Gastroesophageal sphincter (tissue), 4 donors: ENCODE results near the gene STING1. TPM values are rescaled to one million over a fixed set of nuclear protein-coding genes. Genes with fewer than 3 reads are reported as not detected.

Source experiments
- ATAC-seq: fragments of 150-250 bp; one replicate; pipeline ENCODE4 v1.9.1; 2016; ENCODE audit warnings: mild to moderate bottlenecking, moderate library complexity
- H3K27ac ChIP-seq, 4 donors: fragments of 200-600 bp; sonication (generic) in 3 of 4; 1 replicate in 3 of 4; 2 replicates in 1 of 4; pipeline ENCODE4 v1.5.1; 2016 to 2019
- H3K27me3 ChIP-seq: fragments of 200-600 bp; sonication (generic); one replicate; pipeline ENCODE4 v1.5.1; 2019
- H3K36me3 ChIP-seq, 2 donors: fragments of 200-600 bp; sonication (generic); one replicate each; pipeline ENCODE4 v1.5.1; 2019; ENCODE audit warnings: control low read depth in 1 of 2
- H3K4me1 ChIP-seq, 3 donors: fragments of 200-600 bp; sonication (generic); 1 replicate in 2 of 3; 2 replicates in 1 of 3; pipeline ENCODE4 v1.5.1; 2016 to 2019; ENCODE audit warnings: control low read depth in 2 of 3
- H3K4me3 ChIP-seq, 2 donors: fragments of 200-600 bp; sonication (generic); one replicate each; pipeline ENCODE4 v1.5.1; 2019; ENCODE audit warnings: mild to moderate bottlenecking in 1 of 2, moderate library complexity in 1 of 2
- H3K9me3 ChIP-seq, 3 donors: fragments of 200-600 bp; sonication (generic); one replicate each; pipeline ENCODE4 v1.5.1; 2017 to 2019; ENCODE audit warnings: control low read depth in 2 of 3
- CTCF ChIP-seq, 4 experiments: fragments of 200-600 bp in 2 of 4; fragments of 450-650 bp in 2 of 4; sonication (generic) in 1 of 4; IDR thresholded peaks; one replicate each; pipeline ENCODE4 v1.5.1; 2017 to 2019; ENCODE audit warnings: antibody characterized with exemption in 4 of 4, mild to moderate bottlenecking in 2 of 4, moderate library complexity in 2 of 4
- EP300 ChIP-seq: sonication (generic); formaldehyde crosslinking; IDR thresholded peaks from one replicate; pipeline ENCODE4 v1.6.1; 2017; ENCODE audit warnings: antibody characterized with exemption, mild to moderate bottlenecking
- POLR2A ChIP-seq, 2 donors: fragments of 450-650 bp; IDR thresholded peaks; one replicate each; pipeline ENCODE4 v1.6.1; 2017; ENCODE audit warnings: antibody characterized with exemption in 2 of 2, mild to moderate bottlenecking in 2 of 2, moderate library complexity in 1 of 2
- POLR2AphosphoS5 ChIP-seq: sonication (generic); formaldehyde crosslinking; IDR thresholded peaks from one replicate; pipeline ENCODE4 v1.6.1; 2017; ENCODE audit warnings: antibody characterized with exemption
- WGBS, 2 donors: methylation state at CpG; one replicate each; pipeline ENCODE4 v1.1.5; 2018; ENCODE audit warnings: low coverage in 1 of 2; 5-methylcytosine and 5-hydroxymethylcytosine counted together
- total RNA-seq, 4 donors: library from RNA; depleted of rRNA; stranded (reverse); fragments of >200 nt; gene quantifications; one replicate each; pipeline ENCODE4 v1.1.0, GENCODE V29; 2016

Gene STING1
- total RNA-seq, 4 donors from 2014 or later, result 36.3 to 63.7 (median 50.6) TPM

DNA sequence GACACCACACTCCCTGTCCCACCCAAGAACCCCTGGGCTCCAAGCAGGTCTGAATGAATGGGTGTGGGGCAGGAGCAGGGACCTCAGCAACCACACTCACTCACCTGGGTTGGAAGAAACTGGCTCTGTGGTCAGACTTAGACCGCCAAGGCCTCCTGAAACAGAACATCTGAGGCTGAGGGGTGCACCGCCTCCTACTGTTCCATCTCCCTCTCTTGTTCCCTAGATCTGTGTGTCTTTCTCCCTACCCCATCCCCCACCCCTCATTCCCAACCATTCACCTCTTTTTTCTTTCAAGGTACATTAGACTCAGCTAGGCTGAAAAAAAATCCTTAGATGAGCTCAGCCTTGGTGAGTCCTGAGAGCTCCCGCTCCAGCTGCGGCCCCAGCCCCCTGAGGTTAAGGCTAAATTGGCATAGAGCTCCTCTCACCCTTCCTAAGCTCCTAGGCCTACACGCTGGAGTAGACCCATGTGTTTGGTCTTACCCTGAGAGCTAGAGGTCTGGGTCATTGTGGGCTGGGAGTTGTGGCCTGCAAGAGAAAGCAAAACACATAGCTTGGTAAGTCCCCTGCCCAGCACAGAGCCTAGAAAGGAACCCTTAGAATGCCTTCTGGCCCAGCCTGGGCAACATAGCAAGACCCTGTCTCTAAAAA lies 24.8 kb downstream of the STING1 start:
- WGBS, 2 donors, result 96% methylated on average over 4 of the region's 5 CpGs
- Histone ChIP-seq H3K4me3 (no peak overlapping the region), H3K27ac (no peak overlapping the region), H3K36me3 (no peaks in the 10 kb centered on the region), H3K27me3 (no peaks in the 10 kb centered on the region), H3K4me1 (no peaks in the 10 kb centered on the region), H3K9me3 (no peaks in the 10 kb centered on the region)
- TF ChIP-seq CTCF (IDR thresholded peaks at IDR 0.05) (no peak), POLR2A (IDR thresholded peaks at IDR 0.05) (no peak), POLR2AphosphoS5 (no peak), EP300 (no peak)
- no peak for ATAC-seq

DNA sequence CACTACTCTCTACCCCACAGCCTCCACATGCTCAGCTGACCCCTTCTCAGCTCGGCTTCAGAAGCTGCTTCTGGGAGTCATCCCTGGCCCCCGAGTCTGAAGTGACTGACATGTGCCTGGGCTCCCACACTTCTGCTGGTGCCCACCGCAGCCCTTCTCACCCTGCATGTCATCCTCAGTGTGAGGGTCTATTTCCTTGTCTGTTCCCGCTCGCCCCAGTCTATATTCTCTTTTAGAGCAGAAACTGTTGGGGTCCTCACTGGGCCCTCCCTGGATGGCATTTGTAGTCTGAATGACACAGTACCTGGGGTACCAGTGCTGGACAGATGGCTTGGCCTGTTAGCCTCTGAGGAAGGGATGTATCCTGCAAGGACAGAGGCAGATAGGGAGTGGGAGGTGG lies 25.3 kb downstream of the STING1 start:
- no CpG with 5 or more reads among the region's 5 CpGs for WGBS, 2 donors
- H3K4me3 ChIP-seq, result no peak overlapping the region
- no peak overlapping the region for H3K27ac ChIP-seq
- no peaks in the 10 kb centered on the region for H3K9me3 ChIP-seq
- H3K36me3 ChIP-seq, result no peaks in the 10 kb centered on the region
- no peaks in the 10 kb centered on the region for H3K4me1 ChIP-seq
- no peak for TF ChIP-seq POLR2AphosphoS5
- TF ChIP-seq POLR2A (IDR thresholded peaks at IDR 0.05), result no peak
- TF ChIP-seq EP300, result no peak
- TF ChIP-seq CTCF (IDR thresholded peaks at IDR 0.05), result no peak
- no peak for ATAC-seq
- no peaks in the 10 kb centered on the region for H3K27me3 ChIP-seq

DNA sequence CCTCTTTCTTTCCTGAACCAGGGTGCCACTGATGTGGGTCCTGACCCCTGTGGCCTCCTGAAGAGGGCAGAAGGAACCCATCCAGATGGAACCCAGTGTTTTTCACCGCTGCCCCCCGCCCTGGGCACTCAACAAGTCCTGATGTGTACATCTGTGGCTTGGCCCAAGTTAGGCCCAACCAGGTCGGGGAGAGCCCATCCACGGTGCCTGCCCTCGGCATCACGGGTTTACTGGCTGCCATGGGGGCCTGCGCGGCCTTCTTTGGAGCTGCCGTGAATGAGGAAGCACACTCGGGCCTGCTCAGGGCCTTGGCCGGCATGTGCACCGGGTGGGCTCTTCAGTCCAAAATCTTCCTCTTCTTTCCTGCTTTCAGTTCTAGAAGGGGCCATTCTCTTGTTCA lies 25.8 kb downstream of the STING1 start:
- WGBS, 2 donors, result 60% methylated on average over 1 of the region's 12 CpGs; no CpG with 5 or more reads in 1 of the 2 donors
- H3K4me1 ChIP-seq, result no peaks in the 10 kb centered on the region
- no peak overlapping the region for H3K27ac ChIP-seq
- no peak for TF ChIP-seq EP300
- TF ChIP-seq POLR2AphosphoS5, result no peak
- TF ChIP-seq CTCF (IDR thresholded peaks at IDR 0.05), result no peak
- TF ChIP-seq POLR2A (IDR thresholded peaks at IDR 0.05), result no peak
- ATAC-seq, result no peak
- no peak overlapping the region for H3K4me3 ChIP-seq
- no peaks in the 10 kb centered on the region for H3K27me3 ChIP-seq
- no peaks in the 10 kb centered on the region for H3K9me3 ChIP-seq
- H3K36me3 ChIP-seq, result no peaks in the 10 kb centered on the region

DNA sequence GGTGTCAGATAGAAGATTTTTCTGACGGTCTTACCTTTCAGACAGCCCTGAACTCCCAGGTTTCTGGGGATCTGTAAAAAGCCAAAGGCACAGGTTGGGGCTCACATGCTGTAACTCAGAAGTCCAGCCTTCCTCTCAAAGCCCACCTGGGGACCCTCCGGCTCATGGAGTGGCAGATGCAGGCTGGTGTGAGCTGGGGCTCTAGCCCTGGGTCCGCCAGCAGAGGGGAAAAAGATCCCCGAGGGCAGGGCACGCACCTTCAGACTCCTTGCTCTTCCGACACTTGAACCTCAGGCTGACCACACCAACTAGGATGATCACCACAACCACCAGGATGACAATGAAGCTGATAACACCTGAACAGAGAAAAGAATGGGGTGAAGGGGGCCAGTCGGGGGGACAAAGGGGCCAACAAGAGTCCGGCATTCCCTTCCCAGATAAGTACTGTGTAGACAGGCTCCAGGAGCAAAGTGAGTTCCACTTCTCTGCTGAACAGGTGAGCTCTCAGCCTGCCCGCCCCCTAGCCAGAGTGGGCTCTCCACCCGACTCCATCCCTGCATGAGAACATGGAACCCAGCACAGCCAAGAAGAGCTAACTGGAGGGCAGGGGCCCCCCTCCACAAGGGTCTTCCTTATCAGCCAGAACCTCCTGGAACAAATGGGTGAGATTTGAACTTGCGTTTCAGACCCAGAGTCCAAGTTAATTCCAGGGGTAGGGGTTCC lies 27.8 kb downstream of the STING1 start:
- H3K36me3 ChIP-seq, result no peaks in the 10 kb centered on the region
- H3K27ac ChIP-seq, result no peak overlapping the region
- TF ChIP-seq EP300 (no peak), POLR2A (IDR thresholded peaks at IDR 0.05) (no peak), POLR2AphosphoS5 (no peak), CTCF (IDR thresholded peaks at IDR 0.05) (no peak)
- H3K27me3 ChIP-seq, result no peaks in the 10 kb centered on the region
- no peaks in the 10 kb centered on the region for H3K4me1 ChIP-seq
- ATAC-seq, result no peak
- H3K9me3 ChIP-seq, result no peaks in the 10 kb centered on the region
- H3K4me3 ChIP-seq, result no peak overlapping the region
- 60 to 88% methylated on average over 2 to 4 of the region's 11 CpGs for WGBS, 2 donors
